GM19452 (cell line): ENCODE measurements around the gene COL23A1.
"Not testable (repeated sequence)": the region's sequence is repeated elsewhere in the genome, so short reads cannot be mapped to it uniquely, and the experiment has no call there.

Experiments used
- ATAC-seq: cut with Tn5 transposase; IDR thresholded peaks from one replicate; pipeline ENCODE4 v1.9.1; 2021; ENCODE audit not compliant: unreplicated experiment

COL23A1 gene

DNA sequence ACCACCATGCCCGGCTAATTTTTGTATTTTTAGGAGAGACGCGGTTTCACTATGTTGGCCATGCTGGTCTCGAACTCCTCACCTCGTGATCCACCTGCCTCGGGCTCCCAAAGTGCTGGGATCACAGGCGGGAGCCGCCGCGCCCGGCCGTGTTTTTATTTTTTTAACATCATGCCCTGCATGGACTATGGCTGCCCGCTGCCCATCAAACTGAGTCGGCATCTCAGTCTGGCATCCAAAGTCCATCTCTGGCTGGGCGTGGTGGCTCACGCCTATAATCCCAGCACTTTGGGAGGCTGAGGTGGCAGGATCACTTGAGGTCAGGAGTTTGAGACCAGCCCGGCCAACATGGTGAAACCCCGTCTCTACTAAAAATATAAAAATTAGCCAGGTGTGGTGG, 336.6 kb downstream of the COL23A1 start:
- not testable (repeated sequence) for ATAC-seq

DNA sequence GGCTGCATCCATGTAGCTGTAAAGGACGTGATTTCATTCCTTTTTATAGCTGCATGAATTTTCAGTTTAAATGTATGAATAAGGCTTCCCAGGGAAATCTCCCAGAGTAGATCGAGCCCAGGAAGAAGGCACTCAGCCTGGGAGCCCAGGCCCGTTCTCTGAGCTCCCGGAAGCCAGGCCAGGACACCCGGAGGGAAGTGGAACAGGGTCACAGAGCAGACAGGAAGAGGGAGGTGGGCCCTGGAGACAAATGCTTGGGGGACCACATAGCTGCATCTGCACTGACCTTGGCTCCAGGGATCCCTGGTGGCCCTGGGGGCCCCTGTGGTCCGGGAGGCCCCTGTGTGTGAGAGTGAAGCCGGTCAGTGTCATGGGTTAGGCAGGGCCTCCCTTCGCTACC, 337.9 kb downstream of the COL23A1 start:
- ATAC-seq, result no peak

DNA sequence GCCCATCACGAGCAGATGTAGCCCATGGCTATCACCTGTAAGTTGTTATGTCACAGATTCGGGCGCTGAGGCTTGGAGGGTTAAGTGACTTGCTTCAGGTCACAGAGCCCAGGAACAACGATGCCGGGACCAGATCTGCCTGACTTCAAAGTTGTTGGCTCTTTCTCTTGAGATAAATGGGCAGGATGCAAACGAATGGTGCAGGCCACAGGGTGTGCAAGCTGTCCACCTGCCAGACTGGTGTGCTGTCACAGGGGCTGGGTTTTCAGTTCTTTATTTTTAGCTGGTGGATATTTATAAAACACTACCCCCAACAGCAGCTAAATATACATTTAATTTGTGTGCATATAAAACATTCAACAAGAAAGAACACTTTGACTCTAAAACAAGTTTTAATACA, 339.9 kb downstream of the COL23A1 start:
- ATAC-seq, result no peak

DNA sequence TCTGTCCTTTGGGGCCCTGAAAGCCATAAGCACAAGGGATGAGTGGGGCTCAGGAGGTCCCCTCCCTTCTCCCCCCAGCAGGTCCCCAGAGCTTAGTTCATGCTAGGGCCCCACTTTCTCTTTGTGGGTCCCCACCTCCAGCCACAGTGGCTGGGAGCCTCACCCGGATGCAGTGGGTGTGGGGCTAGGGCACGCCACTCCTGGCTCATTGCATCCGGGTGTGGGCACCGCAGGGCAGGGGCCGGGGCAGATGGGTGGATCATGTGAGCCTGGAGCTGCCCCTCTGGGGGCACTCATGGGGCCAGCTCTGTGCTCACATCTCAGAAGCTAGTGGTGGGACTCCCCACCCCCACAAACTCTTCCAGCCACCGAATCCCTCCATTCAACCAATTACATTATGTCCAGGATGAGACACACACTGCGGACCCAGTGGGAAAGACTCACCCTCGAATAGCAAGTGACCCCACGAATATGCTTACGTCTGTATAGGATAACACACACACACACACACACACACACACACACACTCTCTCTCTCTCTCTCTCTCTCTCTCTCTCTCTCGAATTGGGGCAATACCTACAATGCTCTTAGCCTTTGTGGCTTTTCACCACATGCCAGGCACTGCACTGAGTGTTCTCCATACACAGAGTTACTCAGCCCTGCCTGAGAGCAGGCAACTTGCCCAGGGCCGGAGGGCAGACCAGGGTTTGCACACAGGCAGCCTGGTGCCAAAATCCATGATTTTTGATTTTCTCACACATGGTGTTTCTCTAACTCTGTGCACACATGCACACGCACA, 340.8 kb downstream of the COL23A1 start:
- ATAC-seq, result no peak

DNA sequence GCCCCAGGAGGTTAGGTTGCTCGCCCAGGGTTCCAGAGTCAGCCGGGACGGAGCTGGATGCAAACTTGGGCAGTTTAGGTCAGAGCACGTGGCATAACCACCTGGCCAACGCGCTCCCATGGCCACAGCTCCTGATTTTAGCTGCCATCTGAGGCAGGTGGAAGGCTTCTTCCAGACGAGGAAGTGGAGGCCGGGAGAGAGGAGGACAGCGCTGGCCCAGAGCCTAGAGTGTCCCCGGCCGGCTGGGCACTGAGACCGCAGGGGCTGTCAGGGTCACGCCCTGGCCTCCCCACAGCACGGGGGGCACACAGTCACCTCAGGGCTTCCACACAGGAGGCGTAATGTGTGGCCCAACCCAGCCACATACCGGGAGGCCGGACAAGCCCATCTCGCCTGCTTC, 341.4 kb downstream of the COL23A1 start:
- ATAC-seq, result no peak

DNA sequence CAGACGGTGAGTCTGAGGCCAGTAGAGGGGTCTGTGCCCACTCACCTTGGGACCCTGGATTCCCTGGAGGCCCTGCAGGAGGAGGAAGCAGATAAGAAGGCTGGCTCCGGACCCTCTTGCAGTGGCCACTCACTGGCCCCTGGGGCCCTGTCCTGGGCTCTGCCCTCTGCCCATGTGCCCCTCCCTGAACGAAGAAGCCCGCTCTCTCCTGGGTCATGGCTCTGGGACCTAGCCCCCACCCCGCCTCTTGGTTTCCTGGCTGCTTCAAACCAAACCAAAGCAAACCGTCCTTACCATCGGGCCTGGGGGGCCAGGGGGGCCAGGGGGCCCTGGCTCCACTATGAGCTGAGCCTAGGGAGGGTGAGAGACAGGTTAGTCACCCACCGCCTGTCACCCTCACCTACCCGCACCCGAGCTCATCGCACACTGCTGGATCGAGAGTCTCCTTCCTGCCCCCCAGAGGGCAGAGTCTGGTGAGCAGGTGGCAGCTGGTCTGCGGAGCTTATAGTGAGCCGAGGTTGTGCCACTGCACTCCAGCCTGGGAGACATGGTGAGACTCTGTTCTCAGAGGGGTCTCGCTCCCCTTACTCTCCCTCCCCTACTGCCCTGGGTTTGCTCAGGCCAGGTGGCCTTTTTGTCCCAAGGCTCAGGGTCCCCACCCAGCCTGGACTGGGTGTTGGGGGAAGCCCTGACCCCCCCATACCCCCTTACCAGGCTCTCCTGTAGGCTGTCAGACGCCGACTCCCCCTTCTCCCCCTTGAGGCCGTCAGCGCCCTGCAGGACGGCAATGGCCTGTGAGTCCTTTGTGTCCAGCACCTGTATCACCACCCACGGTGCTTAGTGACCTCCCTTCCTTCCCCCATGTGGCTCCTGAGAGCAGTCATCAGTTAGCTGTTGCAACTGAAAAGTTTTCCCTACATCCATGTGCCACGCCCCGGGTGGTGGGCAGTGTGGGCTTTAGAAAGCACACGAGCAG, 342.4 kb downstream of the COL23A1 start:
- no peak for ATAC-seq

DNA sequence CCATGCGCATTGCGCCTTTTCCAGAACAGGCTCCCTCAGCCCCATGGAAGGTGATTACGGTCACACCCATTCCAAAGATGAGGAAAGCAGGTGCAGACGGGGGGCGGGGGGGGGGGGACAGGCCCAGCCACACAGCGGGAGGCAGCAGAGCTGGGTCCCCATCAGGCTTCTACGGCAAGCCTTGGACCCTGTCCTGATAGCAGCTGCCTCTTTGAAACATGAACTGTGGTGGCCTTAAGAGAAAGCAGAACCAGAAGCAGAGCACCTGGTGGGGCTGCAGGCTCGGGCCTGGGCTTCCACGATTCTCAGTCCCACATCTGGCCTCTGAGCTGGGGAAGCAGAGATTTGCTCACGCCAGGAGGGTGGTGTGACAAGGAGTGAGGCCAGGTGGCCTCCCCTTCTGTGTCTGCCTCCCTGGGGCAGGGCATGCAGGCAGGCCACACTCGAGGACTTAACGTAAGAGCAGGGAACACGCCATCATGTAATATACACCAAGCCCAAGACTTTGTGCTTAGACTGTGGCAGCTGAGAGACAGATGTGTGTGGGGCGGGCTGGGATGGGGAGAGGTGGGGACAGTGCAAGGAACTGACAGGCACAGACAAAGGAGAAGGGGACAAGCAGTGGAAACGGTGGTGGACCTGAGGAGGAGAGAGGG, 343.4 kb downstream of the COL23A1 start:
- no peak for ATAC-seq

DNA sequence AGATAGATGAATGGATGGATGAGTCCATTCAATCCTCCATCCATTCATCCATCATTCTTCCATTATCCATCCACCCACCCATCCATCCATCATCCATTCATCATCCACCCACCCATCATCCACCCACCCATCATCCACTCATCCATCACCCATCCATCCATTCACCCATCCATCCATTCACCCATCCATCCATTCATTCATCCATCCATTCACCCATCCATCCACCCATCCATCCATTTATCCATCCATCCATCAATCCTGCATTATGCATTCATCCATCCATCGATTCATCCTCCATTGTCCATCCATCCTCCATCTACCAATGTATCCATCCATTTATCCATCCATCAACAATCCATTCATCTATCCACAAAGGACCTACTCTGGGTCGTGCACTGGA, 344.8 kb downstream of the COL23A1 start:
- no peak for ATAC-seq

DNA sequence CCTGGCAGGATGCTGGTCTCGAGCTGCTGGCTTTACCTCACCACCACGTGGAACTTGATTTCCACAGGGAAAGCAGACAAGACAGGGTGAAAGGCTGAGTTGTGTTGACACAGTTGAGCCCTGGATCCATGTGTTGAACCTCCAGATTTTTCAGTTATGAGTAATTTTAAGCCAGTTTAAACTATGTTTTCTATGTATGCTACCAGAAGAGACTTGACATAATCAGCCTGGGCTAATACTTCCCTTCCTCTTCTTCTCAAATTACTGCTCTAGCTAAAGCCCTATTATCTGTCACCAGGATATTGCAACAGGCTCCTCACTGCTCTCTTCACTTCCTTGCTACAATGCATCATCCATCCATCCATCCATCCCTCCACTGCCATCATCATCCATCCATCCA, 345.6 kb downstream of the COL23A1 start:
- no peak for ATAC-seq

DNA sequence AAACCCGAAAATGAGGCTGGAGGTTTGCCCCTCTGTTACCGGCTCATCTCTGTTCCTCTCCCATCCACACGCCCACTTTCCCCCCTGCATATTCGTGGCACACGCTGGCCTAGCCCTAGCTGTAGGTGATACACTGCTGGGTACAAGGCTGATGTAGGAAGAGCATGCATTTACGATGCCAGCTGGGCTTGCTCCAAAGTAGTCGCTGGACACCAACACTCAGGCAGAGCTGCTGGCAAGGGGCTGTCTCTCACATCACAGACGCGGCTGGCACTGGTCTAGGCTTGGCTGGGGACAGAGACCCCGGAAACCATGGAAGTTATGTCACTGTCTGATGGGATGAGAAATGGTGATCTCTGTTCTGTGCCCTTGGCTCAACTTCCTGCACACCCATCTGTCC, 347.8 kb downstream of the COL23A1 start:
- no peak for ATAC-seq

DNA sequence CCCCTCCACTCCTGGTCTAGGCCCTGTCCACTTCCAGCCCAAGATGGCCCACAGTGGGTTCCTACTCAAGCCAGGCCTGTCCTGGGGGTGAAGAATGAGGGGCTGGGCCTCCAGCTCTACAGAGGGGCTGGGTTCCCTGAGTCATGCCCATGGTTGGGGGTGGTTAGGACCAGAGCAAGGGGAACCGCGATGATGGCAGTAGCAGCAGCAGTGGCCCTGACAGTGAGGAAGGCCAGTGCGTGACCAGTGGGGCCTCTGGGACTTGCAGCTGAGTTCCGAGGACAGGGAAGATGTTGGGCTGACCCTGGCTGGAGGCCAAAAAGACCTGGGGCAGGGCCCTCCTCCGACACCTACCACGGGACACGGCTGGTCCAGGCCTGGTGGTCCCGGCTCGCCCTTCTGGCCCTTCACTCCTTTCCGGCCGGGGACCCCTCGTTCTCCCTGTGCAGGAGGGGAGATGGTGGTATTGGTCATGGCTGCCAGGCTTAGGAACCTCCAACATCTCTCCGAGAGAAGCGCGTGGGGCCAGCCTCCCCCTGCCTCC, 348.4 kb downstream of the COL23A1 start:
- ATAC-seq, result no peak

DNA sequence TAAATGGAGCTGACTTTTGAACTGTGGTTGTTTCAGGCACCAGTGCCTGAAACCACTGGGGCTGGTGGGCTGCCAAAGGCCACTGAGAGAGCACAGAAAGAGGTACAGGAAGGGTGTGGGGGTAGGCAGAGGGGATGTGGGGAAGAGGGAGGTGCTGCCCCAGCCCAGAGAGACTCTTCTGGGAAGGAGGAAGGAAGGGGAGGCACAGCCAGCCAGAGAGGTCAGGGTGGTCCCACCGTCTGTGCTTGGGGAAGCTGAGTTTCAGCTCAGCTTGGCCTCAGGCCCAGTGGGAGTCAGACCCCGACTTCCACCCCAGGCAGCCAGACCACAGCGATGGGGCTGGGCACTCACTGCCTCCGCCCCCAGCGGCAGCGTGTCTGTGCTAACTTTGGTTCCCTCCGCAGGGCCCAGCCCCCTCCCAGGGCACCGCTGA, 348.9 kb downstream of the COL23A1 start:
- ATAC-seq, result no peak

DNA sequence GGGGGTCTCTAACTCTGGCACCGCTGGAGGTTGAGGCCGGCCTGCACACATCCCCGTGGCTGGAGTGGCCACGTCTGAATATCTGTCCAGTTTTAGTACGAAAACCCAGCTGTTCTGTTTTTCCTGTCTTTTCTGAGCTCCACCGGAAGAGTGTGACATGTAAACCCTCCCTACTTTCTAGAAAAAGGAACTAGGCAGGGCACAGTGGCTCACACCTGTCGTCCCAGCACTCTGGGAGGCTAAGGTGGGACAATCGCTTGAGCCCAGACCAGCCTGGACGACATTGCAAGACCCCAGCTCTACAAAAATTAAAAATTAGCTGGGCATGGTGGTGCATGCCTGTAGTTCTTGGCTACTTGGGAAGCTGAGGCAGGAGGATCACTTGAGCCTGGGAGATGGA, 349.4 kb downstream of the COL23A1 start:
- no peak for ATAC-seq

DNA sequence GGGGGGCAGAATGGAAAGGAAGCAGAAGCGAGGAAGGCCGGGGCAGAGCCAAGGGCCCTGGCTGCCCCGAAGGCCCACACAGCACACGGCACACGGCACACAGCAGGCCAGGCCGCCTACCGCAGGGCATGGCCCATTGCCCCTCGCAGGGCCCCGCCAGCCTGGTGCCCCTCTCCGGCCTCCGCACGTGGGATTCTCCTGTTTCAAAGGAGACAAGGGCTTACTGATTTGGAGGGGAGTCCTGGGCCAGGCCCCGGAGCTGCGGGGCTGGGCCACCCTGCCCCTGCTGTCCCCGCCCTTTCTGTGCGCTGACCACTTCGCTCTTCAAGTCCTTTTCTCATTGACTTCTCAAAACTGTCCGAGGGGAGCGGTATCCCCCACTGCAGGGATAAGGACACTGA, 349.9 kb downstream of the COL23A1 start:
- no peak for ATAC-seq

DNA sequence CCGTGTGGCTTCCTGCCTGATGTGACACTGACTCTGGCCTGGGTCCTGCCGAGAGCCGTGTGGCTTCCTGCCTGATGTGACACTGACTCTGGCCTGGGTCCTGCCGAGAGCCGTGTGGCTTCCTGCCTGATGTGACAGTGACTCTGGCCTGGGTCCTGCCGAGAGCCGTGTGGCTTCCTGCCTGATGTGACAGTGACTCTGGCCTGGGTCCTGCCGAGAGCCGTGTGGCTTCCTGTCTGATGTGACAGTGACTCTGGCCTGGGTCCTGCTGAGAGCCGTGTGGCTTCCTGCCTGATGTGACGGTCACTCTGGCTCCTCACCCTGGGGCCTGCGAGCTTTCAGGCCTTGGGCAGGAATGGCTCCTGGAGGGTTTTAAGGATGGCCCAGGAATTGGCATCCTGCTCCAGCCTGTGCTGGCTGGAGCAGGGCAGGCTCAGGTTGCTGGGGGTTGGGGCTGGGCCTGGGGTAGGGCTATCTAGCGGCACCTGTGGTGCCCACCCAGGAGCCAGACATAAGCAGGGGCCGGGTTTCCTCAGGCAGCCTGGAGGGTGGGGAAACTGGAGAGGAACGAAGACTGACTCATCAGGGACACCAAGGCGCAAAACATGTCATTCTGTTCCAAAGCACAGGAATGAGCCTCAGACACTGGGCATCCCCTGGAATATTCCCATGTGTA, 350.4 kb downstream of the COL23A1 start:
- ATAC-seq, result not testable (repeated sequence)

DNA sequence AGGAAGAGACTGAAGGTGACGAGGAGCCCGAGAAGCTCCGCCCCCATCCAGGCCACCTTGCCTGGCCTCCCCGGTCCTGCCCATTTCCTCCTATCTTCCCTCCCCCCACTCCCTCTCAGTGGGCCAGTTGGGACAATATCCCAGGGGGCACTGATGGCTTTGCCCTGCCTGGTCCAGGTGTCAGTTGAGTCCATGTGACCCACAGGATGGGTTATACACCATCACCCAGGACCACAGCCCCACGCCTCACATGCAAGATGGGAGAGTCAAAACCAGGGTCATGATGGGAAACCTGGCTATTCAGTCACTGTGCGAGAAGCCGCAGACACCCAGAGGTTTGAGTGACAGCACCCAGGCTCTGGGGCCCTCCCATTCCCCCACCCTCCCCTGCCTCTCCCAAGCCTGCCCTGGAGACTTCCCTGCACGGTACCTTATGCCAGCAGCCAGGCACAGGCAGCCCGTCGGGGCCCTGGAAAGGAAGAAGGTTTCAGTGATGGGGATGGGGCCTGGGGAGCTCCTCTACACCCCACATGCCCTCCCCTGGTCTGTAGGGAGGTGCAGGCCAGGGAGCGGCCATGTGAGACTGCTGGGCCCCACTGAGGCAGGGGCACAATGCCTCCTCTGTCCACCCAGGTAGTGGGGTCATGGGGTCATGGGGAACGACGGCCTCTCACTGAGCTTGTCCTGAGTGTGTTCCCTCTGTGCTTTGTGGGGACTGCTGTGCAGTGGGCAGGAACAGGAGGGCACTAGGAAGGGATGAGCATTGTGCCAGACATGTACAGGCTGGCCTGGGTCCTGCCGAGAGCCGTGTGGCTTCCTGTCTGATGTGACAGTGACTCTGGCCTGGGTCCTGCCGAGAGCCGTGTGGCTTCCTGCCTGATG, 351.2 kb downstream of the COL23A1 start:
- ATAC-seq, result no peak

DNA sequence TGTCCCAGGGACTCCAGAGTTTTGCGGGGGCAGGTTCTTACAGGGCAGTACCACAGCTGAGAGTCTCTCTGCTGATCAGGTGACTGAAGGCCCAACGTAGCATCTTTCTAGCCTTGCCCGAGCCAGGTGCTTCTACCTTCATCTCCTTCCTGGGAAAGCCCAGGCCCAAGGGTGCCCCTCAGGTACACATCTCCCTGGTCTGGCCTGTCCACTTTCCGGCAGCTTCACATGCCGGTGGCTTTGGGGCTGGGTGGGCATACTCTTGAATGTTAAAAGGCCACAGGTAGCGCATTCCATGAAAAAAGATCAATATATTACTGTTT, 351.9 kb downstream of the COL23A1 start:
- ATAC-seq, result no peak

DNA sequence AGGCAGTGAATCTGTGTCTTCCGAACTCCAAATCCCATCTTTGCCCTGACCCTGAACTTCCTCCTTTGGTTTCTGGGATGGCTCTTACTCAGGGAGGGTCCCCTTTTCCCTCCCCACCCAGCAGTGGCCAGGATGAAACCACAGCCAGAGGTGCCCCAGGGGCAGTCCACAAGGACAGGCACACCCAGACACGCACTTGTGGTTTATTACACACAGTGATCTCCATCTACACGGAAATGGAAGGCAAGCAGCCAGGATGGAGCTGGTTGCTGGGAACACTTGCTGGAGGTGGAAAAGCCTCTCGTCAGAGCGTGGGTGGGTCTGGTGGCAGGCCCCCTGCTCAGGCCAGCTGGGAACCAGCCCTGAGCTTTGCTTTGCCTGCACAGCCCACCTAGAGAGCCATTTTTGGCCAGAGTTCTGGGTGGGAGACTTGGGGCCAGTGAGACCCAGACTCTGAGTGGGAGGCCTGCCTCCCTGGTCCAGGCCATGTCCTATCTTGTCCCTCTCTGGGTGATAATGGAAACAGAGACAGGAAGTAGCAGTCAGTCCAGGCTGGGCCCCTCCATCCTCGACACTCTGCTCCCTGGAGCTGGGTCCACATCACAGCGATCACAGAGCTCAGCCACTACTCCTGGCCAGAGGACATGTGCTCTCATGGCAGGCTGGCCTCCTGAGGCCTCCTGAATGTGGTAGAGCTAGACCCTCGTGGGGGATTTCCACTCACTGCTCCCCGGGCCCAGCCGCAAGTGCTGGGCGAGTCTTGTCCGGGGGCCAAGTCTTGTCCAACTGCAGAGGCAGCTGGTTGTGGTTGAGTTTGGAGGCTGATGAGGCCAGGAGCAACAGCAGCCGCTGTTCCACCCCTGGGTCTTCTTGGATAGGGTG, 352.5 kb downstream of the COL23A1 start:
- no peak for ATAC-seq

DNA sequence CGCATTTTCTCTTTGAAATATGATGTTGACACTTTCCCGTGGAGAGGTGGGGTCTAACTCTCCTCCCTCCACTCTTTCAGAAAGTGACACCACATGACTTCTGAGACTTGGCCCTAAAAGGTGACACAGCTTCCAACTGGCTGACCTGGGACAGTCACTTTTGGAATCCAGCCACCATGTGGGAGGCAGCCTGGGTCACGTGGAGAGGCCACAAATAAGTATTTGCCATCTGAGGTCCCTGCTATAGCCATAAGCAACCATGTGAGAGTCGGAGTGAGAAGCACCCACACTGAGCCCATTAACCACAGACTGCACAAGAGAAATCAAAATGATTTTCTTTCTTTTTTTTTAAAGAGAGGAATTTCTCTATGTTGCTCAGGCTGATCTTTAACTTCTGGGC, 353.5 kb downstream of the COL23A1 start:
- no peak for ATAC-seq
